Measurements from ENCODE around the gene RBM33. TPM values are rescaled to one million over a fixed set of nuclear protein-coding genes. Genes with fewer than 3 reads are reported as not detected.

The RBM33 gene
- total and polyA plus RNA-seq, 9 of the 15 experiments (the other 6 are each of a cell fraction or from before 2014, with no cell fraction given): 4.4 to 80.7 (median 27.3) TPM

- Histone ChIP-seq H3K9me3 (replicated peaks; ENCODE audit: control insufficient read depth, insufficient read depth, low read depth, low read length) (peaks cover 7% of the 10 kb centered on the region), H3K4me1 (replicated peaks in 1 of 2; ENCODE audit: control insufficient read depth in 2 of 2, insufficient read depth in 2 of 2, low read length in 2 of 2) (no peaks in the 10 kb centered on the region), H3K9ac (ENCODE audit: insufficient read depth in 1 of 2, low read depth in 2 of 2, low read length in 2 of 2) (no peak overlapping the region), H3K79me2 (ENCODE audit: control insufficient read depth, insufficient read depth, low read length) (peaks cover 84% of the 10 kb centered on the region), H3K9me1 (ENCODE audit: control insufficient read depth, insufficient read depth, low read length) (no peaks in the 10 kb centered on the region), H3K27me3 (ENCODE audit: control insufficient read depth in 2 of 2, insufficient read depth in 2 of 2, low read length in 2 of 2) (no peaks in the 10 kb centered on the region), H2AFZ (ENCODE audit: low read depth, low read length) (no peak overlapping the region), H3K27ac (ENCODE audit: extremely low read depth, low read depth, low read length) (no peak overlapping the region), H3K36me3 (ENCODE audit: control insufficient read depth, insufficient read depth, low read length) (peaks cover 82% of the 10 kb centered on the region), H3K4me3 (no peak overlapping the region), H3K4me2 (ENCODE audit: insufficient read depth, low read length) (no peak overlapping the region), H4K20me1 (replicated peaks; ENCODE audit: control insufficient read depth, insufficient read depth, low read length) (no peaks in the 10 kb centered on the region)
- CTCF ChIA-PET (ENCODE audit: low intra/inter-chr PET ratio): no interaction called here
- DNase-seq (ENCODE audit: extremely low read depth in 1 of 4, low spot score in 3 of 4) (no peak), FAIRE-seq (no peak), ATAC-seq (no peak)
- intact Hi-C loops (cut with micrococcal nuclease): no loop called here
- in situ Hi-C loops (cut with MboI): loop anchor here (25.0 kb wide), 1 partner anchor 371 kb away; no protein-coding TSS in a partner anchor
- TF ChIP-seq FOXA1 (IDR thresholded peaks at IDR 0.05; ENCODE audit: borderline replicate concordance) (no peak), RBM22 (IDR thresholded peaks at IDR 0.05; ENCODE audit: low read depth, low read length, poor library complexity, severe bottlenecking) (peak; percentile 15)
- WGBS (ENCODE audit: insufficient coverage, low coverage, missing lambda C conversion rate): 96% methylated on average over 10 of the region's 10 CpGs
- BruUV-seq (replicated peaks): no TSS peak
- POLR2A ChIA-PET: interaction anchor here (0.6 to 0.7 kb wide), 2 partner anchors 9 to 63 kb away, joined by 3 to 4 read pairs; no protein-coding TSS in a partner anchor
Measured at GRCh38 chr7:155758348-155758747, 113.9 kb downstream of the RBM33 start.

DNA sequence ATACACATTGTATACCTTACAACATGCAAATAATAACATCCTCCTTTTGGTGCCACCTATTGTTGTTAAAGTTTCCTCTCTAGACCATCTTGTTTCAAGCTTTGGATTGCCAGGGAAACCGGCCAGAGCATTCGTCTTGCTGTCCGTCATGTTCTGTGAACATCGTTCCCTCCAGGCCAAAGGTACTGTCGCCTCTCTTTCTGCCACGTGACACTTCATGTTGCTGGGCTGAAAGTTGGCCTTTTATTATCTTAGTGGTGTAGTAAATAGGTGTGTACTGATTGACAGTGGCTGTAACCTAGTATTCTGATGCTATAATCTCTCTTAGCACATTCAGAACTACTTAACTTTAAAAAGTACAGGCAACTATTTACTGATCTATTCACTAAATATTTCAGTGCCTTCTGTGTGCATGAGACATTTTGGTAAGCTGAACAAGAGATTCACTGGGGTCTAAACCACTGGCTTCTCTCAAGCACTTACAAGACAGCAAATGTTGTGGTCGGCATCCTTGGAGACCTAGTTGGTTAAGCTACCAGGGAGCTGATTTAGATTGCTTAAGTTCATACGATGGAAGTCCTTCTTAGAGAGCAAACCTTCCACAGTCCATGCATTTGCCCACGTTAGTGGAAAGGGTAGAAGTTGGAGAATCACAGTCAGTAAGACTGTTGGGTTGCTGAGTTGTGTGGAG lies 115.4 kb downstream of the RBM33 start:
- in situ Hi-C loops (cut with MboI): loop anchor here (25.0 kb wide), 1 partner anchor 373 kb away; no protein-coding TSS in a partner anchor
- no TSS peak for BruUV-seq (replicated peaks)
- Histone ChIP-seq H3K27ac (ENCODE audit: extremely low read depth, low read depth, low read length) (no peak overlapping the region), H3K4me1 (replicated peaks in 1 of 2; ENCODE audit: control insufficient read depth in 2 of 2, insufficient read depth in 2 of 2, low read length in 2 of 2) (no peaks in the 10 kb centered on the region), H3K79me2 (ENCODE audit: control insufficient read depth, insufficient read depth, low read length) (peaks cover 69% of the 10 kb centered on the region), H3K4me3 (no peak overlapping the region), H3K9me1 (ENCODE audit: control insufficient read depth, insufficient read depth, low read length) (no peaks in the 10 kb centered on the region), H3K27me3 (ENCODE audit: control insufficient read depth in 2 of 2, insufficient read depth in 2 of 2, low read length in 2 of 2) (no peaks in the 10 kb centered on the region), H3K9me3 (replicated peaks; ENCODE audit: control insufficient read depth, insufficient read depth, low read depth, low read length) (peaks cover 7% of the 10 kb centered on the region), H3K9ac (ENCODE audit: insufficient read depth in 1 of 2, low read depth in 2 of 2, low read length in 2 of 2) (no peak overlapping the region), H4K20me1 (replicated peaks; ENCODE audit: control insufficient read depth, insufficient read depth, low read length) (peaks cover 8% of the 10 kb centered on the region; the same call in 1 of the 2 replicates), H2AFZ (ENCODE audit: low read depth, low read length) (no peak overlapping the region), H3K36me3 (ENCODE audit: control insufficient read depth, insufficient read depth, low read length) (peaks cover 84% of the 10 kb centered on the region), H3K4me2 (ENCODE audit: insufficient read depth, low read length) (no peak overlapping the region)
- intact Hi-C loops (cut with micrococcal nuclease): no loop called here
- WGBS (ENCODE audit: insufficient coverage, low coverage, missing lambda C conversion rate): 94% methylated on average over 9 of the region's 9 CpGs
- FAIRE-seq: no peak
- ChIA-PET CTCF (ENCODE audit: low intra/inter-chr PET ratio) (no interaction called here), POLR2A (interaction anchor here (0.6 kb wide), 1 partner anchor 993 kb away, joined by 3 read pairs; no protein-coding TSS in a partner anchor)
- ATAC-seq: no peak
- no peak for TF ChIP-seq ZBTB43 (CRISPR knock-in tag; IDR thresholded peaks at IDR 0.05)
- DNase-seq (ENCODE audit: extremely low read depth in 1 of 4, low spot score in 3 of 4): no peak

All from K562 (cell line).